NB4 (cell line): ENCODE results near the gene ZMYND8.

Source experiments
- MYC ChIP-seq: IDR thresholded peaks from 2 replicates; pipeline ENCODE4 v1.6.1; 2011; ENCODE audit warnings: low read depth, low read length
- POLR2A ChIP-seq: IDR thresholded peaks from 2 replicates; pipeline ENCODE4 v1.6.1; 2011; ENCODE audit warnings: mild to moderate bottlenecking; ENCODE audit not compliant: insufficient read length; ENCODE audit errors: extremely low read depth
- TF ChIP-seq, protein P1 (sequence below): IDR thresholded peaks from one replicate; pipeline ENCODE4 v1.5.1; 2012; ENCODE audit warnings: low read depth, low read length
- TF ChIP-seq, protein P2 (sequence below): IDR thresholded peaks from 2 replicates; pipeline ENCODE4 v1.6.1; 2011; ENCODE audit warnings: low read depth, low read length

DNA sequence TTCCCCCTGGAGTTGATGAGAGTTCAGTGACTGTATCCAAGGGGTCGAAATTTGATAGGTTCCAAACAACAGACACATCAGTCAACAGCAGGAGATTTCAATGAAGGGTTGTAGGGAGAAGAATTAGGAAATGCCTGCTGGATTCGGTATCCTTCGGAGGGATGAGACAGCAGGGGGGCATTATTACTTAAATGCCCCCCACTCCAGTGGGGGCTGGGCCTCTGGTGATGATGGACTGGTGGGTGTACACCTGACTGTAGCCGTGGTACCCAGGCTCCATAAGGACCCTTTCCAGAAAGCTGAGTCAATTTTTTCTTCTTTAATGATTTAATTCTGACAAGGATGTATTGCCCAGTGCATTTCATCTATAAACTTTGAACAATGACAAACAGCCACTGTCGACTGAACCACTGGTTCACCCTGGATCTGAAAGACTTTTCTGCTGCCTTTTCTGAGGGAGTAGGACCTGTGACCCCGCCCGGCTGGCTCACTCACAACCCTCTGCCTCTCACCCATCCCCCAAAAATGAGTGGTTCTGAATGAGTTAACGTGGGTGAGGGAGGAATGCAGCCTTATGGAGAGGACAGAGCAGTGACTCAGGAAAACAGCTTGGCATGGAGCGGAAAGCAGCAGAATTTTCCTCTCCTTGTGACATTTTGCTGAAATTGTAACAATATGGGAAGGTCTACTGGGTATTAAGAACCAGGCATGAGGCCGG, 41.0 kb downstream of the ZMYND8 start:
- TF ChIP-seq, protein P1, sequence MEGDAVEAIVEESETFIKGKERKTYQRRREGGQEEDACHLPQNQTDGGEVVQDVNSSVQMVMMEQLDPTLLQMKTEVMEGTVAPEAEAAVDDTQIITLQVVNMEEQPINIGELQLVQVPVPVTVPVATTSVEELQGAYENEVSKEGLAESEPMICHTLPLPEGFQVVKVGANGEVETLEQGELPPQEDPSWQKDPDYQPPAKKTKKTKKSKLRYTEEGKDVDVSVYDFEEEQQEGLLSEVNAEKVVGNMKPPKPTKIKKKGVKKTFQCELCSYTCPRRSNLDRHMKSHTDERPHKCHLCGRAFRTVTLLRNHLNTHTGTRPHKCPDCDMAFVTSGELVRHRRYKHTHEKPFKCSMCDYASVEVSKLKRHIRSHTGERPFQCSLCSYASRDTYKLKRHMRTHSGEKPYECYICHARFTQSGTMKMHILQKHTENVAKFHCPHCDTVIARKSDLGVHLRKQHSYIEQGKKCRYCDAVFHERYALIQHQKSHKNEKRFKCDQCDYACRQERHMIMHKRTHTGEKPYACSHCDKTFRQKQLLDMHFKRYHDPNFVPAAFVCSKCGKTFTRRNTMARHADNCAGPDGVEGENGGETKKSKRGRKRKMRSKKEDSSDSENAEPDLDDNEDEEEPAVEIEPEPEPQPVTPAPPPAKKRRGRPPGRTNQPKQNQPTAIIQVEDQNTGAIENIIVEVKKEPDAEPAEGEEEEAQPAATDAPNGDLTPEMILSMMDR: no peak
- TF ChIP-seq POLR2A (no peak), MYC (no peak)
- TF ChIP-seq, protein P2, sequence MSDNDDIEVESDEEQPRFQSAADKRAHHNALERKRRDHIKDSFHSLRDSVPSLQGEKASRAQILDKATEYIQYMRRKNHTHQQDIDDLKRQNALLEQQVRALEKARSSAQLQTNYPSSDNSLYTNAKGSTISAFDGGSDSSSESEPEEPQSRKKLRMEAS: no peak
